GM10847 (cell line): ENCODE measurements around the gene DNLZ.

Experiments used
- POLR2A ChIP-seq: IDR thresholded peaks from 2 replicates; pipeline ENCODE4 v1.6.1; 2011; ENCODE audit not compliant: insufficient read length; ENCODE audit errors: extremely low read depth

Gene DNLZ

GRCh38 chr9:136399176-136400037, 35.9 kb upstream of the DNLZ start:
- TF ChIP-seq POLR2A: no peak

DNA sequence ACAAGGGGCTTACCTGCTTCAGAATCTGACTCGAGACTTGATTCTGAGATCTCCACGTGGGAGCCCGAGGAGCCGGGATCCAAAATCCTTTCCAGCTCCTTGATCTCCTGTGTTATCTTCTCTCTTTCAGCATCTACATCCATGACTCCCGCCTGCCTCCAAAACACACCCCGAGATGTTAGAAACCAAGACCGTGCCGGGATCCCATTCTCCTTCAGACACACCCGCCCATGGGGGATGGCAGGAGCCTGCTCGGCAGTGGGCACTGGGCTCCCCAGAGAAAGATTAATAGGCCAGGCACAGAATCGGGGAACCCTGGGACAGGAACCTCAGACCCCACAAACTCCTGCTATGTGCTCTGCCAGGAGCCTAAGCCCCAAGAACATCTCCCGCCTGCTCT, 34.7 kb upstream of the DNLZ start:
- no peak for TF ChIP-seq POLR2A

GRCh38 chr9:136397643-136398042, 34.1 kb upstream of the DNLZ start:
- no peak for TF ChIP-seq POLR2A

GRCh38 chr9:136396219-136396515, 32.6 kb upstream of the DNLZ start:
- TF ChIP-seq POLR2A: no peak

GRCh38 chr9:136395345-136396218, 32.0 kb upstream of the DNLZ start:
- no peak for TF ChIP-seq POLR2A

- TF ChIP-seq POLR2A: no peak
Measured at GRCh38 chr9:136395020-136395340, 31.4 kb upstream of the DNLZ start.

GRCh38 chr9:136394312-136395019, 30.9 kb upstream of the DNLZ start:
- no peak for TF ChIP-seq POLR2A

GRCh38 chr9:136393531-136393930, 30.0 kb upstream of the DNLZ start:
- TF ChIP-seq POLR2A: no peak

- TF ChIP-seq POLR2A: no peak
Measured at GRCh38 chr9:136392538-136393449, 29.2 kb upstream of the DNLZ start.

DNA sequence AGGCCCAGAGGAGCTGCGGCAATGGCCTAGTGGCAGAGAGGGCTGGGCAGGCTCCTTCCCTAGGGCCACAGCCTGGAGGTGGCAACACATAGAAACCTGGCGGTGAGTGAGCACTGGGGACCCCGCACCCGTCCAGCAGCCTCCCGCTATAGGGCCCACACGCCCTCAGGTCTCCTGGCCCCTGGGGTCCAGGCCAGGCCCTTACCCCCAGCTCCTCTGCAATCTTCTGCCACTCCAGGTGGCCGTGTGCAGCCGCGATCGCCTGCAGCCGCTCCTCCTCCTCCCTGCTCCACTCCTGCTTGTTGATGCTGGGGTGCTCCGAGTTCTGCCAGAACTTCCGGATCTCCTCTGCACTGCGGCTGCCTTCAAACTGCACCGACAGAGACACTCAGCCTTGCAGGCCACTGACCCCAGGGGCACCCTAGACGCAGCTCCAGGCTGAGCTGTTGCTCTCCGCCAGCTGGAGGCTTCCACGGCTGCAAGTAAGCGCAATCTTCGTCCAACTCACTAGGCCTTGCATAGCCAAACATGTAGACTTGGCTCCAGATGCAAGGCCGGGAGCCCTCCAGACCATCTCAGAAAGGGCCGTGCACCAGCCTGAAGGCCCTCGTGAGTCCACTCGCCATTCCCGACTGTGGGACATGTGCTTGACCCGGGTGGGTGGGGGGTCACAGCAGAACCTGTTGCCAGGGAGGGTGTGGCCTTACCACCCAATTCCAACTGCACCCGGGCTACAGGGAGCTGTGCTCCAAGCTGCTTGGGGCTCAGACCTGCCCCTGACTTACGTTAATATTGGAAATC, 28.4 kb upstream of the DNLZ start:
- TF ChIP-seq POLR2A: no peak

GRCh38 chr9:136389396-136389795, 25.9 kb upstream of the DNLZ start:
- TF ChIP-seq POLR2A: no peak

DNA sequence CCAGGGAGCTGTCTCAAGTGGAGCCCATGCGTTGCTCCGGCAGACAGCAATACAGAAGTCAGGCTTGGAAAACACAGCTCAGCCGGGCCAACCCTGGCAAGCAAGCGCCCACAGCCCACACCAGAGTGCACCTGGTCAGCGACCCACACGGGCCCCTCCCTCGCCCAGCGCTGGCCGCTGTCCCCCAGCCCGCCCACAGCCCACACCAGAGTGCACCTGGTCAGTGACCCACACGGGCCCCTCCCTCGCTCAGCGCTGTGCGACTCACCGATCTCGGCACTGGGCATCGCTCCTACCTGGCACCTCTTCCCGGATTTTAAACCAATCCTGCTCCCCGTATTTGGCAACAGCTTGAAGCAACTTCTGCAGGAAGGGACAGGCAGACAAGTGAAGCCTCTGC, 23.7 kb upstream of the DNLZ start:
- TF ChIP-seq POLR2A: no peak

- no peak for TF ChIP-seq POLR2A
Measured at GRCh38 chr9:136386018-136386417, 22.5 kb upstream of the DNLZ start.

DNA sequence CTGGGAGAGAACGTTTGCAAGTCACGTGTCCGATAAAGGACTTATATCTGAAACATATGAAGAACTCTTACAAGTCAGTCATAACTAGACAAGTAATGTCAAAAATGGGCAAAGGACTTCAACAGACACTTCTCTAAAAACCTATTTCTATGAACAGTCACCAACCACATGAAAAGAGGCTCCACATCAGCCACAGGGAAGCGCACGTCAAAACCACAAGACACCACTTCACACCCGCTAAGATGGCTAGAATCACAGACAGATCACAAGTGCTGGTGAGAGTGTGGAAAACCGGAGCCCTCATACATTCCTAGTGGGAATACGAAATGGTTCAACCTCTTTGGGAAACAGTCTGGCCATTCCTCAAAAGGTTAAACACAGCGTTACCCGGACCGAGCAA, 21.5 kb upstream of the DNLZ start:
- no peak for TF ChIP-seq POLR2A
